Measurements from ENCODE around the gene SLC38A2. TPM values are rescaled to one million over a fixed set of nuclear protein-coding genes. Genes with fewer than 3 reads are reported as not detected.

Gene SLC38A2
- total RNA-seq, 1 donor from 2014 or later = 421 TPM

- H3K27ac ChIP-seq (ENCODE audit: low read depth, low read length) = peak overlapping the region; percentile 99
- H3K9ac ChIP-seq (ENCODE audit: low read length) = peak overlapping the region; percentile 73
- H3K79me2 ChIP-seq (ENCODE audit: insufficient read depth, low read length) = peaks cover 13% of the 10 kb centered on the region
- H3K4me1 ChIP-seq (ENCODE audit: insufficient read depth, low read length) = peaks cover 69% of the 10 kb centered on the region
- peak overlapping the region; percentile 93 for H3K27ac Mint-ChIP-seq (ENCODE audit: unreplicated experiment)
- DNase-seq (ENCODE audit: low read depth) (no peak), FAIRE-seq (peak; percentile 43)
- H3K4me3 Mint-ChIP-seq (ENCODE audit: unreplicated experiment) = no peak overlapping the region
- peaks cover 3% of the 10 kb centered on the region for H3K36me3 Mint-ChIP-seq (ENCODE audit: low read depth, unreplicated experiment)
- H3K27me3 ChIP-seq (ENCODE audit: insufficient read depth, low read length) = no peaks in the 10 kb centered on the region
- TF ChIP-seq, protein P1, sequence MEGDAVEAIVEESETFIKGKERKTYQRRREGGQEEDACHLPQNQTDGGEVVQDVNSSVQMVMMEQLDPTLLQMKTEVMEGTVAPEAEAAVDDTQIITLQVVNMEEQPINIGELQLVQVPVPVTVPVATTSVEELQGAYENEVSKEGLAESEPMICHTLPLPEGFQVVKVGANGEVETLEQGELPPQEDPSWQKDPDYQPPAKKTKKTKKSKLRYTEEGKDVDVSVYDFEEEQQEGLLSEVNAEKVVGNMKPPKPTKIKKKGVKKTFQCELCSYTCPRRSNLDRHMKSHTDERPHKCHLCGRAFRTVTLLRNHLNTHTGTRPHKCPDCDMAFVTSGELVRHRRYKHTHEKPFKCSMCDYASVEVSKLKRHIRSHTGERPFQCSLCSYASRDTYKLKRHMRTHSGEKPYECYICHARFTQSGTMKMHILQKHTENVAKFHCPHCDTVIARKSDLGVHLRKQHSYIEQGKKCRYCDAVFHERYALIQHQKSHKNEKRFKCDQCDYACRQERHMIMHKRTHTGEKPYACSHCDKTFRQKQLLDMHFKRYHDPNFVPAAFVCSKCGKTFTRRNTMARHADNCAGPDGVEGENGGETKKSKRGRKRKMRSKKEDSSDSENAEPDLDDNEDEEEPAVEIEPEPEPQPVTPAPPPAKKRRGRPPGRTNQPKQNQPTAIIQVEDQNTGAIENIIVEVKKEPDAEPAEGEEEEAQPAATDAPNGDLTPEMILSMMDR (IDR thresholded peaks at IDR 0.05; ENCODE audit: insufficient read depth, low read depth, low read length) = no peak
- no peak for TF ChIP-seq EZH2 (IDR thresholded peaks at IDR 0.05; ENCODE audit: insufficient read depth, low read length)
- no peaks in the 10 kb centered on the region for H4K20me1 ChIP-seq (ENCODE audit: insufficient read depth, low read length)
- H3K9me3 Mint-ChIP-seq (ENCODE audit: unreplicated experiment) = no peaks in the 10 kb centered on the region
- H2AFZ ChIP-seq (ENCODE audit: low read depth, low read length) = no peak overlapping the region
- H3K27me3 Mint-ChIP-seq (ENCODE audit: low read depth, unreplicated experiment) = no peaks in the 10 kb centered on the region
- H3K9me3 ChIP-seq (ENCODE audit: insufficient read depth, low read depth, low read length) = no peaks in the 10 kb centered on the region
- no peaks in the 10 kb centered on the region for H3K36me3 ChIP-seq (ENCODE audit: insufficient read depth, low read length)
- no peak overlapping the region for H3K4me3 ChIP-seq (ENCODE audit: insufficient read depth, low read depth, low read length)
- peak overlapping the region; percentile 72 for H3K4me2 ChIP-seq (ENCODE audit: low read length)
- peaks cover 40% of the 10 kb centered on the region for H3K4me1 Mint-ChIP-seq (ENCODE audit: low read depth, unreplicated experiment)
These were observed 15.1 kb upstream of the SLC38A2 start for GRCh38 chr12:46387670-46388069.

- no peak for FAIRE-seq
- peaks cover 46% of the 10 kb centered on the region for H3K4me1 Mint-ChIP-seq (ENCODE audit: low read depth, unreplicated experiment)
- TF ChIP-seq, protein P1 (IDR thresholded peaks at IDR 0.05; ENCODE audit: insufficient read depth, low read depth, low read length) = no peak
- TF ChIP-seq EZH2 (IDR thresholded peaks at IDR 0.05; ENCODE audit: insufficient read depth, low read length) = no peak
- Histone ChIP-seq H2AFZ (ENCODE audit: low read depth, low read length) (no peak overlapping the region), H3K4me1 (ENCODE audit: insufficient read depth, low read length) (peaks cover 75% of the 10 kb centered on the region), H3K36me3 (ENCODE audit: insufficient read depth, low read length) (no peaks in the 10 kb centered on the region), H3K4me3 (ENCODE audit: insufficient read depth, low read depth, low read length) (peak overlapping the region; percentile 2), H3K4me2 (ENCODE audit: low read length) (peak overlapping the region; percentile 72), H3K27ac (ENCODE audit: low read depth, low read length) (peak overlapping the region; percentile 99), H3K27me3 (ENCODE audit: insufficient read depth, low read length) (no peaks in the 10 kb centered on the region), H3K9ac (ENCODE audit: low read length) (peak overlapping the region; percentile 73), H4K20me1 (ENCODE audit: insufficient read depth, low read length) (no peaks in the 10 kb centered on the region), H3K79me2 (ENCODE audit: insufficient read depth, low read length) (peaks cover 13% of the 10 kb centered on the region), H3K9me3 (ENCODE audit: insufficient read depth, low read depth, low read length) (no peaks in the 10 kb centered on the region)
- H3K27ac Mint-ChIP-seq (ENCODE audit: unreplicated experiment) = peak overlapping the region; percentile 93
- H3K4me3 Mint-ChIP-seq (ENCODE audit: unreplicated experiment) = peak overlapping the region; percentile 42
- H3K9me3 Mint-ChIP-seq (ENCODE audit: unreplicated experiment) = no peaks in the 10 kb centered on the region
- no peaks in the 10 kb centered on the region for H3K36me3 Mint-ChIP-seq (ENCODE audit: low read depth, unreplicated experiment)
- peak; percentile 71 for DNase-seq (ENCODE audit: low read depth)
- H3K27me3 Mint-ChIP-seq (ENCODE audit: low read depth, unreplicated experiment) = no peaks in the 10 kb centered on the region
These were observed 14.5 kb upstream of the SLC38A2 start for GRCh38 chr12:46386877-46387629.

GRCh38 chr12:46386360-46386867, 13.8 kb upstream of the SLC38A2 start:
- H3K4me3 Mint-ChIP-seq (ENCODE audit: unreplicated experiment) = no peak overlapping the region
- peaks cover 46% of the 10 kb centered on the region for H3K4me1 Mint-ChIP-seq (ENCODE audit: low read depth, unreplicated experiment)
- H3K36me3 Mint-ChIP-seq (ENCODE audit: low read depth, unreplicated experiment) = no peaks in the 10 kb centered on the region
- H3K27ac ChIP-seq (ENCODE audit: low read depth, low read length) = peak overlapping the region; percentile 99
- H4K20me1 ChIP-seq (ENCODE audit: insufficient read depth, low read length) = no peaks in the 10 kb centered on the region
- no peaks in the 10 kb centered on the region for H3K27me3 ChIP-seq (ENCODE audit: insufficient read depth, low read length)
- H3K4me2 ChIP-seq (ENCODE audit: low read length) = peak overlapping the region; percentile 72
- peak; percentile 93 for FAIRE-seq
- DNase-seq (ENCODE audit: low read depth) = peak; percentile 98
- peak overlapping the region; percentile 73 for H3K9ac ChIP-seq (ENCODE audit: low read length)
- no peaks in the 10 kb centered on the region for H3K27me3 Mint-ChIP-seq (ENCODE audit: low read depth, unreplicated experiment)
- no peak overlapping the region for H3K4me3 ChIP-seq (ENCODE audit: insufficient read depth, low read depth, low read length)
- H3K27ac Mint-ChIP-seq (ENCODE audit: unreplicated experiment) = peak overlapping the region; percentile 84
- peaks cover 13% of the 10 kb centered on the region for H3K79me2 ChIP-seq (ENCODE audit: insufficient read depth, low read length)
- H3K4me1 ChIP-seq (ENCODE audit: insufficient read depth, low read length) = peaks cover 73% of the 10 kb centered on the region
- H2AFZ ChIP-seq (ENCODE audit: low read depth, low read length) = no peak overlapping the region
- H3K36me3 ChIP-seq (ENCODE audit: insufficient read depth, low read length) = no peaks in the 10 kb centered on the region
- TF ChIP-seq, protein P1 (IDR thresholded peaks at IDR 0.05; ENCODE audit: insufficient read depth, low read depth, low read length) = no peak
- no peak for TF ChIP-seq EZH2 (IDR thresholded peaks at IDR 0.05; ENCODE audit: insufficient read depth, low read length)
- H3K9me3 ChIP-seq (ENCODE audit: insufficient read depth, low read depth, low read length) = no peaks in the 10 kb centered on the region
- no peaks in the 10 kb centered on the region for H3K9me3 Mint-ChIP-seq (ENCODE audit: unreplicated experiment)
